Activated CD4-positive, alpha-beta T cell treated with anti-CD3 and anti-CD28 coated beads for 48 hours (primary cell): Measurements from ENCODE around the gene SLC37A1.

Source experiments
- DNase-seq: peaks from one replicate; pipeline ENCODE4 v3.0.0-alpha.2; 2020

The SLC37A1 gene

DNA sequence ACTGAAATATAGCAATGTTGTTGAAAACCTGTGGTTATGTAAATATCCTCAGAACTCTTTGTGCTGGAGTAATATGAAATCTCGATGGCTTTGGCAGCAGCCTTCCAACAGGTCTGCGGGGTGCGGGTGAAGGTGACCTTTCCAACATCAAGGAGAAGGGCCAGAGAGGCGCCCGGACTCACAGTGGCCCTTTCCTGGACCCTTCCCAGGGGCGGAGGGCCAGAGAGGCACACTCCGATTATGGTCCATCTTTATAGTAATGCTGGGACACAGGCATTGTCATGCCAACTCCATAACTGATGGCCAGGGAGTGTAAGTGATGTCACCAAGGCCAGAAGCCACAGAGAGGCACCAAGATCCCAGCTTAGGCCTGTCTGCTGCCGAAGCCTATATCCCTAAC, 18.1 kb downstream of the SLC37A1 start:
- DNase-seq, result no peak

DNA sequence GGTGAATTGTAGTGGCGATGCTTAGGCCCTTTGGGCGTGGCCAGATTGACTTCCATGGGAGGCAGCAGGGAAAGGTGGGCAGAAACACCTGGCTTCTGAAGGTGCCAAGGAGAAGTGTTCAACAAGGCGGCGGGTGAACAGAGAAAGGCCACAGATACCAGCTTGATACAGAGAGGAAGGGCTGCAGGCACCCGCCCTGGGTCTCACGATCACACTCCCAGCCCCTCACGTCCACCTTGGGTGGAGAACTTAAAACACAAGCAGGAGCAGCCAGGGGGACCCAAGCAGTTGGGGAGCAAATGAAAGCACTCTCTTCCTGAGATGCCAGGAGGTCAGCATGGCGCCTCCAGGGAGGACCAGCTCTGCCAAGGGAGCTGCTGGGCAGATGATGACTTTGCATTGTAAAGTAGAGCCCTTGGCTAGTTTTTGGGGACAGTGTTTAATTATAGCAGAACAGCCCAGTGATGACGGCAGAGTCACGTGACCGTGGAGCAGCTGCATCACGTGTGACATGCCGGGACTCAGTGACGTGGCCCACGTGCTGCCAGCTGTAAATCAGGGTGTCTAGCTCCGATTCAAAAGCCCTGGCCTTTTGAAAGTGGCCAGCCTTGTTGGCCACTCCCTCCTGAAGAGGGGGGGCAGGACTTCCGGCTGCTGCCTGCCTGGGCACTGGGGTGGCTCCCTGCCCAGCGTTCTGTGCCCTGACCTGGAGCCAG, 19.0 kb downstream of the SLC37A1 start:
- no peak for DNase-seq

DNA sequence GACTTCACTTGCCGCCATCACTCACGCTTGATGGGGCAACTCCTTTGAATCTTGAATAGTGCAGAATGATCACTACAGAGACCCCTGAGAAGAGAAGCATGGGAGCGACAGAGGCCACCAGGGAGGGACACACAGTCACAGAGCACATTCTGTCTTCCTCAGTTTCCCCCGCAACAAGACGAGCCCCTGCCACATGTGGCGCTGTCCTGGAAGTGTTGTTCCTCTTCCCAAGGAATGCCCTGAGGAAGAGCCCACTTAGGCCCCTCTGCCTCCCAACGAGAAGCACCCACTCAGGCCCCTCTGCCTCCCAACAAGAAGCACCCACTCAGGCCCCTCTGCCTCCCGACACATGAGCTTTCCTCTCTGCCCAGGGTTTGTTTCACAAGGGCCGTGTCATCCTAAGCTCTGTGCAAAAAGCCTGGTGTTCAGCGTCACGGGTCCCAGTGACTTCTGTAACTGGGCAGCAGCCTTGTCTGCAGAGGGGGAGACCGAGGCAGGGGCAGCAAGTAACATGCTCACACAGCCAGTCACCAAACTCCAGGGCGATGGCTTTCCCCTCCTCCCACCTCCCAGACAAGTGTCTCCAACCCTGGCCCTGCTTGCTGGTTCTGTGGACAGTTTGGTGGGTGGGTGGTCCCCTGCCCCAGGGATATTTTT, 19.8 kb downstream of the SLC37A1 start:
- no peak for DNase-seq

- DNase-seq, result no peak
Observed at GRCh38 chr21:42533963-42534355, 20.3 kb downstream of the SLC37A1 start.

DNA sequence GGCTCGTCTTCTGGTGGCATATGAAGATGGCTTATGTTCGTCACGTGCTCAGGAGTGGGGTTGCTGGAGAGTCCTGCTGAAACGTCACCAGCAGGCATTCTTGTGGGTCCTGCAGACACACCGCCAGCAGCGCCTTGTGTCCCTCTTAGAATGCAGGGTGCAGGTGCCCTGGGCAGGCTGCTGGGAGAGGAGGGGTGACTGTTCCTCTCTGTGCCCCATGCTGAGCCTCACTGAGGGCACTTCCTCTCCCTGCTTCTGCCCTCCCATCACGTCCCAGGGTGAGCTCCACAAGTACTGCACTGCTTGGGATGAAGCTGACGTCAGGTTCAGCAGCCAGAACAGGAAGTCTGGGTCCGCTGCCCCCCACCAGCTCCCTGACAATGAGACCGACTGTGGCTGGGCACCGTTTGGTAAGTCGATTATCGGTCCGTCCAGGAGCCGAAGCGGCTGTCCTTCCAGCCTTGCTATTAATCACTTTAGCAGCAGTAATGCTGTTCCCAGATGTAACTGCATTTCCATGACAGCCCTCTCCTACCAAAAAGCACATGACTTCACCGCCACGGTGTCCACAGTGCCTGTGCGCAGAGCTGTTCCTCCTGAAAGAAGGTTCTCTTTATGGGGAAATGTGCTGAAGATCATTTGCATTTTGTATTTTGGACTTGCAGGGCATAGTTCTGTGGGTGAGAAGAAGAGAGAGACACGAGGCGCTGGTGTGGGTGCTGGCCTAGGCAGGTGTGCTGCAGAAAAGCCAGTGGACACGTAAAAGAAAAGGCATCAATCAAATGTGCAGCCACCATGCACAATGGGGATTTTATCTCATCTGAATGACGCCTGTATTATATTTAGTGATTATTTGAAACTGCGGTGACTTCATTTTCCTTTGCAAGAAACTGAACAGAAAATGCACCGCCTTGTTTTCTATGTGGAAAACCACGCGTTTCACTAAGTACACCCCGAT, 21.0 kb downstream of the SLC37A1 start:
- no peak for DNase-seq

GRCh38 chr21:42535602-42536171, 22.0 kb downstream of the SLC37A1 start:
- DNase-seq, result no peak

DNA sequence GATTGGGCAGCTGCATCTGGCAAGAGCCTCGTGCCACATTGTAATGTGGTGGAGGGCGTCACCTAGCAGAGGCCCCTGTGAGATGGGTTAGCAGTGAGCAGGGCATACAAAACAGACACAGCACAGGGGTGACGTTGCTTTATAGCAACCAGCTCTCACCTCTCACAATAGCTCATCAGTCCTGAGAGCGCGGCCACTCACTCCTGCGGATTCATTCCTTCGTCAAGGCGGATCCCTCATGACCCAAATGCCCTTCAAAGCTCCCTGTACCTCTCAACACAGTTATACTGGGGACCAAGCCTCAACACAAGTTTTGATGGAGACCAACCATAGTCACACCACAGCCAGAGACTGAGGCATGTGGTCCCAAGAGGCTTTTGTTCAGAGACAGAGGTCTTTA, 22.9 kb downstream of the SLC37A1 start:
- DNase-seq, result no peak

DNA sequence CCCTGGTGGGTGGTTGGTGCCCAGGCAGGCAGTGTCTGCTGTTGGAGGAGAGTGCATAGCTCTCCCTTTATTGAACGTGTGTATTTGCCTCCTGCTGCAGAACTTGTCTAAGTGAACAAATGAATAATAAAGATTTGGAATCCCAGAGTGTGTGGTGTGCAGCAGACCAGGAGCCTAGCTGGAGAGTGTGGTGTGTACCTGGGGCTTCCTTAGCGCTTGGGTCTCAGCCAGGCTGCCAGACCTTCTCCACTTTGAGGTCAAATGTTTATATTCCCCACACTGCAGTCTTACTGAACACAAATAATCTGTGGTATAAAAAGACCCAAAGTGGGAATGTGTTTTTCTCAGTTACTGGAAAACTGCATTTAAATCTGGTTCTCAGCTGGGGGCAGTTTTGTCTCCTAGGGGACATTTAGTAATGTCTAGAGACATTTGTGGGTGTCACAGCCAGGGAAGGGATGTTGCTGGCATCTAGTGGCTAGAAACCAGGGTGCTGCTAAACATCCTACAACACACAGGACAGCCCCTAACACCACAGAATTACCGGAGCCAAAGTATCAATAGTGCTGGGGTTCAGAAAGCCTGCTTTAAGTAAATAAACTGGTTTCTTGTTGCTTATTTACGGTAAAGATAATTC, 23.6 kb downstream of the SLC37A1 start:
- DNase-seq, result no peak

GRCh38 chr21:42538479-42539275, 25.0 kb downstream of the SLC37A1 start:
- DNase-seq, result no peak

DNA sequence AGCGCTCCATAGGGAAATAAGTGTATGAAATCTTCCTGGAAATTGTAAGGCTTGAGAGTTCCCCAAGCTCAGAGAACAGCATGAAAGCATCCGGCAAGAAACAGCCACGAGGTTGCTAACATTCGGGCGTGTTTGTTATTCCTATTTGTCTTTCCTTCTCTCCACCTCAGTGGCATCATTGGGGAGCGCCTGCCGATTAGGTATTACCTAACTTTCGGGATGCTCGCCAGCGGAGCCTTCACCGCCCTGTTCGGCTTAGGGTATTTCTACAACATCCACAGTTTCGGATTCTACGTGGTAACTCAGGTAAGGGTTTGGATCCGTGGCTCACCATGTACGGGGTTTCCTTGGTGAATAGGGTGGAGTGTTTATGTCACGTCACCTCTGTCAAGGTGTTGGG, 25.7 kb downstream of the SLC37A1 start:
- DNase-seq, result no peak

DNA sequence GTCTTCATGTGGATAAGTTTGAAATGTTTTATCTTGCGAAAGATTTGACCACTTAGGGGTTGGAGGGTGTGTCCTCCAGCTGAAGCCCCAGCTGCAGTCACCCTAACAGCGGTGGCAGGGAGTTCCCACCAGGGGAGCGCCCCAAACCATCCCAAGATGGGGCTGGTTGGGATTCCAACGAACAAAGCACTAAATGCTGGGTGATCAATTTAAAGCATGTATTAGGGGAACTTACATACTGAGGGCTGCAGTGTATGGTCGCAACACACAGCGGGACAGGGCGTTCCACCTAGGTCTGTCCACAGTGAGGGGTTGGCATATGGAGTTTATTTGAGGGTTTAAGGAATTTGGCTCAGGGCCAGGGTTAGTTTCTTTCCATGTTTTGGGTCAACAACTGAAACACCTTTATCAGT, 26.3 kb downstream of the SLC37A1 start:
- DNase-seq, result no peak

GRCh38 chr21:42540396-42540795, 26.7 kb downstream of the SLC37A1 start:
- DNase-seq, result no peak

DNA sequence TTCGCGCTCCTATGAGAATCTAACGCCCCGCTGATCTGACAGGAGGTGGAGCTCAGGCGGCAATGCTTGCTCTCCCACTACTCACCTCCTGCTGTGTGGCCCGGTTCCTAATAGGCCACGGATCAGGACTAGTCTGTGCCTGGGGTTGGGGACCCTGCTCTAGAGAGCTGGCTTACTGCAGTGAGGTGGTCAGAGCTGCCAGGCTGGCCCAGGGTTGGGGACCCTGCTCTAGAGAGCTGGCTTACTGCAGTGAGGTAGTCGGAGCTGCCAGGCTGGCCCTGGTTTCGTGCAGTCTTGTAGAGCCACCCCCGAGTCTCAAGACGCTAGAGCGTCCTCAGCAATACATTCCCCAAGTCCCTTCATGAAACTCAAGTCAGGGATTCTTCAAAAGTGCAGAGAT, 27.5 kb downstream of the SLC37A1 start:
- DNase-seq, result no peak

DNA sequence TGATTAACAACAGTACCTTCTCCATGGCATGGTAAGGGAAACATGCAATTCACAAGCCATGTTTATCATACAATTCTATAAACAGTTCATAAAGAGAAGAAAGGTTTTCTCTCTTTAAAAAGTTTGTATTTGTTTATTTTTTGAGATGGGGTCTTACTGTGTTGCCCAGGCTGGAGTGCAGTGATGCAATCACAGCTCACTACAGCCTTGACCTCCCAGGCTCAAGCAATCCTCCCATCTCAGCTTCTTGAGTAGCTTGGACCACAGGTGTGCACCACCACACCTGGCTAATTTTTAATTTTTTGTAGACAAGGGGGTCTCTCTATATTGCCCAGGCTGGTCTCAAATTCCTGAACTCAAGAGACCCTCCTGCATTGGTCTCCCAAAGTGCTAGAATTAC, 28.0 kb downstream of the SLC37A1 start:
- no peak for DNase-seq

DNA sequence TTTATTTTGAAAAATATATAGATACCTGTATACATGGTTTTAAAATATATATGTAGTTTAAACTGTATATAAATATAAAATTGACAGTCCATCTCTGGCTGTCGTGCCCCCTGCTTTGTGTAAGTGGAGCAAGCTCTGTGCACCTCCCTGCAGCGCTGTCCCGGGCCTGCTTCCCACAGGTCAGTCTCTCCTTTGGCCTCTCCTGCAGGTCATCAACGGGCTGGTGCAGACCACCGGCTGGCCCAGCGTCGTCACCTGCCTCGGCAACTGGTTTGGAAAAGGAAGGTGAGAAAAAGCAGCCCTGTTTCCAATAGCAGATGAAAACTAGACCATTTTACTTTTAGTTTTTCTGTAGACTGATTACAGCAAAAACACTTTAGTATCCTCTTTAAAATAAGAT, 28.5 kb downstream of the SLC37A1 start:
- no peak for DNase-seq

DNA sequence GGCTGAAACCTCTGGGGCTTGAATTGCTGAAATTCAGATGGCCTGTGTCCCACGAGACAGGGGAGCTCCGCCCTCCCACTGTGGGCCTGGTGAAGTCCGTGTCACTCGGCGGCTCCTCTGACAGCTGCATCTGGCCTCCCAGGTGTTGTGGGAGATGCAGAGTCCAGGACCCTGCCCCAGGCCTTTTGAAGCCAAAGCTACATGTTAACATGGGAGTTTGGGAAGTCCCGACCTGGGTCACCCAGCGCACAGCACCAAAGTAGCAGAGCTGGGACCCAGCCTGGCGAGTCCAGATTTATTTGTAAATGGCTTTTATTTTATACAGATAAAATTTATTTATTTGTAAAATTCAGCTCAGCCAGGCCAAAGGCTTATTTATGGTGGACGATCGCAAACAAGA, 28.9 kb downstream of the SLC37A1 start:
- DNase-seq, result no peak

DNA sequence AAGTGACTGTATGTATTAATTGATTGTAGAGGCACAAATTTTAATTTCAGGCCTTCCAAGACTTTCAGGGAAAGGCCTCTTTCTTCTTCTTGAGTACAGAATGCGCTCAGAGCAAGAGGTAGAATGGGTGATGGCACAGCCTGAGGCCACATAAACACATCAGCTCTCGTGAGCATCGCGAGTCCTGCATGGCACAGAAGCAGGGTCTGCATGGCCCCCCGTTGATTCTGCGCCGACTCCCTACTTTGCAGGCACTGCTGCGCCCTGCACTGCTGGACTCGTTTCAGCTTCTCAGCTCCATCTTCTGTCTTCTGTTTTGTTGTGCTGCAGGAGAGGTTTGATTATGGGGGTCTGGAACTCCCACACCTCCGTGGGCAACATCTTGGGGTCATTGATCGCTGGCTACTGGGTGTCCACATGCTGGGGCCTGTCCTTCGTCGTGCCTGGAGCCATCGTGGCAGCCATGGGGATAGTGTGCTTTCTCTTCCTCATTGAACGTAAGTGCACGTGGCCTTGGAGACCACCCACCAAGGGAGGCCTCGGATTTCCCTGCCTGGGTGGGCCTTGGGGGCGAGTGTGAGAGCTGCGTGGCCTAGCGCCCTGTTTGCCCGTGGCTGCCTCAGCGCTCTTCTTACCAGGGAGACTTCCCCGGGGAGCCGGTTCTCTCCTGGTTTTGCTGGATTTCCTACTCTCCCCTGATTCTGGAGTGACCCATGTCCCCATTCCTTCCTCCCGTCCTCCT, 29.6 kb downstream of the SLC37A1 start:
- no peak for DNase-seq

DNA sequence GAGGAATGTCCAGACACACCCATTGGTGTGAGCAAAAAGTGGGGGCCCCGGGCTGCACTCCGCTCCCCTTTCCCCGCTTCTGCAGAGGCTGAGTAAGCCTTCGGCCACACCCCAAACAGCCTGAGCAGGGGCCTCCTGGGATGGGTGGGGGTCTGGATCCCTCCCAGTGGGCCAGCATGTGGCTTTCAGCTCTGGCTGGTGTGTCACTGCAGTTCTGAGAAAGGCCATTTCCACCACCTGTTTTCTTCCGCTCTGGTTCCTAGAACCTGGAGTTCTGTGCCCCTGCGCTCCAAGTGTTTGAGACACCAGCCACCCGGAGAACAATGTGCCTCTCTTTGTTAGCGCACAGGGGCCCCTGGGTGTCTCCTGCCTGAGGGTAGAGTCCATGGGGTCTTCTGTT, 30.9 kb downstream of the SLC37A1 start:
- DNase-seq, result no peak

DNA sequence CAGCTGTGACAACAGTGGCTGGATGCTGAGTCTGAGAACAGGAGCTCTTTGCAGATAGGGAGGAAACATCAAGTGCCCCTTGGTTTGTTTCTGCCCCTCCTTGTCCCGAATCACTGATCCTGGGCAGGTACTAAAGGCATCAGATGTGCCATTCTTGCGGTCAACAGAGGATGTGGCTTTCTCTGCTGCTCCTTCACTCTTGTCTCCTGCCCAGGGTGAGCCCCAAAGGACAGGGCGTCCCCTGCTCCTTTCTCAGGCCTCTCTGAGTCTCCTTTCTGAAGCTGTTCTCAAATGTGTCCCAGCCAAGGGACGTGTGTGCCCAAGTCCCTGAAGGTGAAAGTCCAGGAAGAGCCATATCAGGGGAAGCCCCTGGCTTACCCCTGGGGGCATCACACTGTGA, 31.7 kb downstream of the SLC37A1 start:
- no peak for DNase-seq

DNA sequence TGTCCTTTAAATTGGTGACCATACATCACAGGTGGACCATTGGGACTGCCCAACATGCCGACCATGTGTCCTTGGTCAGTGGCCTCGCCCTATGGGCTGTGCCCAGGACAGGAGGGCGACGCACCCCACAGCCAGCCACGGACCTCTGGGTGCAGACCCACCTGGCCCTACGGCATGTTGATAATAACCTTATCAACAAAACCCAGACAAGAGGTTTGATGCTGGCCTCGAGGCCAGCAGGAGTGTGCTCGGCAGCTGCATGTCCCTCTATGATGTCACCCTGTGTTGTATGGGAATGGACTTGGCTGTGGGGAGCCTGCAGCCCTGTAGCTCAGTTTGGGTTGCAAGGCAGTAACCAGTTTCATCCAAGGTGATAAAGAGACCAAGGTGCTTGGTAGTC, 32.1 kb downstream of the SLC37A1 start:
- DNase-seq, result no peak

DNA sequence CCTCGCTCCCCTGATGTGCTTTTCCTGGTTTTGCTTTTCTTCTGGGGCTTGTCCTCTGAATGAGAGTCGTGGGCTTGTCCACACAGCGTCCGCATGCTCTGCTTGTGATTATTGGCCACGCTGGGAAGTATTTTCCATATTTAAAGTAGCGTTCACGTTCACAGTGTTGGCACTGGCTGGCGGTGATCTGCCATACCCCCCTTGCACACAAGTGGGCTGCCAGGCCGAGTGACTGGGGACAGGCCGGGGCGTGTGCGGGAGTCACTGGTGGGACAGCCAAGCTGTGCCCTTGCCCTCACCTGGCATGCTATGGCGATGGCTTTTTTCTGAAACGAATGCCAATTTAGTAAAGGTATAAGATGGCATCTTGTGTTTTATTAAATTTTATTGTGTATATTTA, 32.8 kb downstream of the SLC37A1 start:
- no peak for DNase-seq
